GM13976 (cell line): ENCODE data around the gene TANK.

Experiments
- DNase-seq: peaks from one replicate; pipeline ENCODE4 v3.0.0; 2012; ENCODE audit warnings: low spot score
- CTCF ChIP-seq: IDR thresholded peaks from 2 replicates; pipeline ENCODE4 v1.5.1; 2012; ENCODE audit warnings: borderline replicate concordance, mild to moderate bottlenecking; ENCODE audit not compliant: insufficient read depth; ENCODE audit errors: extremely low read depth, missing control alignments, control extremely low read depth
- in situ Hi-C: fragments of 300-500 bp; cut with MboI; formaldehyde crosslinking; loops from one replicate; pipeline ENCODE4 v1.12.0; 2022; ENCODE audit warnings: low sequenced_read_pairs, mixed read lengths, inconsistent platforms; ENCODE audit not compliant: unreplicated experiment

Gene TANK

DNA sequence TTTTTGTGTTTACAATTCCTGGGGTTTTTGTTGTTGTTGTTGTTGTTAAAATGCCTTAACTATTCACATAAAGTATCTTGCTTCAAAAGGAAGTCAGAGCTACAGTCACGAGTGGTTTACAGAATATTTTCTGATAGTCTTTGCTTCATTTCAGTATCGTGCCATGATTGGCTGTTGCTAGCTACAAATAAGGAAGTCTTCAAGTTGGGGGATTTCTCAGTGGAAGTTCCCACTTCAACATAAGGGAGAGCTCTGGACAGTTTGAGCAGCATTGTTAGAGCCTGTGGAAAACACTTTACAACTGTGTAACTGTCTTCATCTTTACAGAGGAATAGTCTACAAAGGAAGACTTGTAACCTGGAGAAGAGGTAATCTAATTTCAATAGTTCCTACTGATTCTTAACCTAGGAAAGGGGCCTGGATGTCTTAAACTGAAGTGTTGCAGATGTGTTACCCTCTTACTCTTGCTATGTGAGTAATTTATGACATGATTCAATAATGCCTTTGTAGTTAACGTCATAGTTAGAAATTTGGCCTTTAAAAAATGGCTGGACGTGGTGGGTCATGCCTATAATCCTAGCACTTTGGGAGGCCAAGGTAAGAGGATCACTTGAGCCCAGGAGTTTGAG, 23.4 kb upstream of the TANK start:
- TF ChIP-seq CTCF = no peak
- in situ Hi-C loops = no loop called here
- peak; percentile 50 for DNase-seq

- no peak for DNase-seq
- in situ Hi-C loops = no loop called here
- TF ChIP-seq CTCF = no peak
Measured at GRCh38 chr2:161138429-161138828, 21.8 kb upstream of the TANK start.

DNA sequence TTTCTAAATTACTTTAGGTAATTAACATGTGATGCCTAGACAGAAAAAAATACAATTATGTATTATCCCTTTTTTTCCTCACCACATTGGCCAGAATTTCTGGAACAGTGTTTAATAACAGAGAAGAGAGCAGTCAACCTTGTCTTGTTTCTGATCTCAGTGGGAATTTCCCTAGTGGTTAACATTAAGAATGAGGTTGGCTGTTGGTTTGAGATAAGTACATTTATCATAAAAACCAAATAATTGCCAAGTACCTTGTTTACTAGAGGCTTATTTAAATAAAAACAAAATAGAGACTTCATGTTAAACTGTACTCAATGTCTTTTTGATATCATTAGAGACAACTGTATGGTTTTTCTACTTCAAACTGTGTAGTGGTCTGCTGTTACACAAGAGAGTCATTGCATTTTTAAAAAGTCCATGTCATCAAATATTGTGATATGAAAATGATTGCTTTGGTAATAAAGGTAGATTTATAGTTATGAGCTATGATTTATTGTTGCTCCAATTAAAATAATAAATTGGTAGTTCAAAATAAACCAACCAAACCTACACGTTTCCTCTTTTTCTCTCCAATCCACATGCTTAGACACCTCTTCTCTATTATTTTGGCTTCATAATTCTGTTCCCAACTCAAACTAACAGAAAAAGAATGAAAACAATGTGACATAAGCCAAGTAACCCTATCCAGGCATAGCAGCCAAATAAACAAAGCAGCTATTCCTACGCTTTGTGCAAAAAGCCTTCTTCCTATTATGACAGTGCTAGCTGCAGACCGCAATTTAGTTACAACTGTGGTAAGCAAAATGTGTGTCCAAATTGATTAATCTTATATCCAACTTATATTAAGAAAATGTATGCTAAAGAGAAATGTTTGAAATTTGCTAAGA, 20.9 kb upstream of the TANK start:
- TF ChIP-seq CTCF = no peak
- in situ Hi-C loops = no loop called here
- DNase-seq = no peak

DNA sequence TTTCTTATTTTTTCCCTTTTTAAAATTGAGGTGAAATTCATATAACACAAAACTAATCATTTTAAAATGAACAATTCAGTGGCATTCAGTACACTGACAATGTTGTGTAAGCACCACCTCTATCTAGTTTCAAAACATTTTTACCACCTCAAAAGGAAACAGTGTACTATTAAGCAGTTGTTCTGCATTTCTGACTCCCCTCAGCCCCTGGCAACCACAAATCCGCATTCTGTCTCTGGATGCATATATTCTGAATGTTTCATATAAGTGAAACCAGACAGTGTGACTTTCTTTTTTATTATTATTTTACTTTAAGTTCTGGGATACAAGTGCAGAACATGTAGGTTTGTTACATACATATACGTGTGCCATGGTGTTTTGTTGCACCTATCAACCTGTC, 19.2 kb upstream of the TANK start:
- in situ Hi-C loops = no loop called here
- TF ChIP-seq CTCF = no peak
- DNase-seq = no peak

GRCh38 chr2:161146209-161146775, 13.9 kb upstream of the TANK start:
- TF ChIP-seq CTCF = no peak
- no peak for DNase-seq
- in situ Hi-C loops = no loop called here

- in situ Hi-C loops = no loop called here
- DNase-seq = no peak
- TF ChIP-seq CTCF = no peak
Measured at GRCh38 chr2:161146996-161147395, 13.2 kb upstream of the TANK start.
